Keratinocyte (primary cell): ENCODE results near the gene SIMC1. TPM values are rescaled to one million over a fixed set of nuclear protein-coding genes. Genes with fewer than 3 reads are reported as not detected.
"Not testable (repeated sequence)": the region's sequence is repeated elsewhere in the genome, so short reads cannot be mapped to it uniquely, and the experiment has no call there.

Experiments used
- DNase-seq: peaks from one replicate; pipeline ENCODE4 v3.0.0-alpha.2; 2011; ENCODE audit warnings: low read depth, missing footprints, low spot score
- FAIRE-seq: peaks from 2 replicates; lab custom pipeline; 2011; peaks lifted over from hg19 to GRCh38; lab: Jason Lieb, UNC
- H2AFZ ChIP-seq: 2 replicates; pipeline ENCODE4 v1.6.0; 2012; ENCODE audit warnings: low read length, control low read depth, inconsistent platforms; ENCODE audit not compliant: control insufficient read depth
- H3K27ac ChIP-seq: 2 replicates; pipeline ENCODE4 v1.5.1; 2011; ENCODE audit warnings: low read length; ENCODE audit not compliant: control insufficient read depth, insufficient read depth
- H3K27me3 ChIP-seq: 3 replicates; pipeline ENCODE4 v1.6.0; 2011; ENCODE audit warnings: low read length; ENCODE audit not compliant: control insufficient read depth, insufficient read depth; ENCODE audit errors: extremely low read depth
- H3K36me3 ChIP-seq, 2 experiments: 2 replicates in 1 of 2; 3 replicates in 1 of 2; pipeline ENCODE4 v1.5.1; 2011; ENCODE audit warnings: low read length in 2 of 2, mild to moderate bottlenecking in 1 of 2; ENCODE audit not compliant: control insufficient read depth in 2 of 2, insufficient read depth in 2 of 2; ENCODE audit errors: extremely low read depth in 1 of 2
- H3K4me1 ChIP-seq: 3 replicates; pipeline ENCODE4 v1.5.1; 2011; ENCODE audit warnings: low read length; ENCODE audit not compliant: control insufficient read depth, insufficient read depth; ENCODE audit errors: extremely low read depth
- H3K4me2 ChIP-seq: 3 replicates; pipeline ENCODE4 v1.6.0; 2011; ENCODE audit warnings: low read depth, low read length; ENCODE audit not compliant: control insufficient read depth, insufficient read depth; ENCODE audit errors: extremely low read depth
- H3K4me3 ChIP-seq, 3 experiments: fragments of 200-600 bp in 1 of 3; sonication (generic) in 1 of 3; 2 replicates in 2 of 3; 3 replicates in 1 of 3; pipeline ENCODE4 v1.5.1; 2011 to 2016; ENCODE audit warnings: low read length in 3 of 3, mild to moderate bottlenecking in 3 of 3, control low read depth in 2 of 3, inconsistent platforms in 1 of 3, low read depth in 1 of 3, mixed read lengths in 1 of 3, mixed run types in 1 of 3, moderate library complexity in 1 of 3; ENCODE audit not compliant: control insufficient read depth in 2 of 3, insufficient read depth in 2 of 3; ENCODE audit errors: extremely low read depth in 1 of 3
- H3K79me2 ChIP-seq: 2 replicates; pipeline ENCODE4 v1.6.0; 2012; ENCODE audit warnings: low read length; ENCODE audit not compliant: control insufficient read depth, insufficient read depth
- H3K9ac ChIP-seq: 3 replicates; pipeline ENCODE4 v1.6.0; 2011; ENCODE audit warnings: low read length; ENCODE audit not compliant: control insufficient read depth, insufficient read depth; ENCODE audit errors: extremely low read depth
- H3K9me1 ChIP-seq: 3 replicates; pipeline ENCODE4 v1.6.0; 2011; ENCODE audit warnings: low read length; ENCODE audit not compliant: control insufficient read depth, insufficient read depth; ENCODE audit errors: extremely low read depth
- H3K9me3 ChIP-seq: 2 replicates; pipeline ENCODE4 v1.5.1; 2012; ENCODE audit warnings: low read depth, low read length; ENCODE audit not compliant: control insufficient read depth
- H4K20me1 ChIP-seq: 3 replicates; pipeline ENCODE4 v1.6.0; 2011; ENCODE audit warnings: low read length; ENCODE audit not compliant: control insufficient read depth, insufficient read depth; ENCODE audit errors: extremely low read depth
- CTCF ChIP-seq, 3 experiments: IDR thresholded peaks in 1 of 3; conservative IDR thresholded peaks in 1 of 3; optimal IDR thresholded peaks in 1 of 3; 2 replicates in 2 of 3; 3 replicates in 1 of 3; pipeline versions ENCODE3 to v1.5.1; 2011; ENCODE audit warnings: low read length in 3 of 3, mild to moderate bottlenecking in 3 of 3, moderate library complexity in 2 of 3, control low read depth in 1 of 3, inconsistent platforms in 1 of 3; ENCODE audit not compliant: insufficient read depth in 2 of 3; ENCODE audit errors: extremely low read depth in 1 of 3
- EZH2 ChIP-seq: IDR thresholded peaks from one replicate; pipeline ENCODE4 v1.6.1; 2012; ENCODE audit warnings: inconsistent platforms, mild to moderate bottlenecking, low read length, moderate library complexity
- dilution Hi-C: fragments of 300-500 bp; cut with MboI; formaldehyde crosslinking; loops from one replicate; pipeline ENCODE4 v1.7.0; 2020; ENCODE audit warnings: low sequenced_read_pairs; ENCODE audit not compliant: extremely low pct_ligation_motif_present
- polyA plus RNA-seq, 5 experiments: library from polyadenylated mRNA; depleted of rRNA in 3 of 5; stranded (reverse) in 3 of 5; stranded (forward) in 1 of 5; unstranded in 1 of 5; fragments of >200 nt; gene quantifications; 1 replicate in 1 of 5; 2 replicates in 3 of 5; 3 replicates in 1 of 5; pipeline versions ENCODE4 v1.2.1 to v1.2.3, GENCODE V29; 2011 to 2012; ENCODE audit warnings: missing spikeins in 2 of 5, low read depth in 1 of 5, low replicate concordance in 1 of 5

Gene SIMC1
- polyA plus RNA-seq, 1 donor (not counting 4 experiments of a cell fraction or from before 2014, with no cell fraction given) = 5.2 TPM

GRCh38 chr5:176192094-176192721 lies 46.0 kb upstream of the SIMC1 start:
- Histone ChIP-seq H4K20me1 (no peaks in the 10 kb centered on the region), H3K36me3 (no peaks in the 10 kb centered on the region), H3K4me1 (no peaks in the 10 kb centered on the region), H3K4me3 (no peak overlapping the region), H3K9ac (no peak overlapping the region), H3K27ac (no peak overlapping the region), H3K4me2 (no peak overlapping the region), H3K9me3 (no peaks in the 10 kb centered on the region), H3K9me1 (no peaks in the 10 kb centered on the region), H3K79me2 (no peaks in the 10 kb centered on the region), H2AFZ (no peak overlapping the region), H3K27me3 (peaks cover 8% of the 10 kb centered on the region)
- DNase-seq = no peak
- dilution Hi-C loops = no loop called here
- TF ChIP-seq CTCF (optimal IDR thresholded peaks at IDR 0.05 in 1 of 3, IDR thresholded peaks at IDR 0.05 in 1 of 3, conservative IDR thresholded peaks at IDR 0.05 in 1 of 3; ENCODE audit: extremely low read depth in 1 of 3, insufficient read depth in 2 of 3, low read length in 3 of 3) = no peak
- TF ChIP-seq EZH2 = no peak
- no peak for FAIRE-seq

GRCh38 chr5:176192722-176193117 lies 45.5 kb upstream of the SIMC1 start:
- H2AFZ ChIP-seq, H3K9me1 ChIP-seq, DNase-seq, H3K4me3 ChIP-seq, H3K9ac ChIP-seq, H3K27ac ChIP-seq, H3K36me3 ChIP-seq, H3K79me2 ChIP-seq, H3K9me3 ChIP-seq, H3K27me3 ChIP-seq, H3K4me2 ChIP-seq, FAIRE-seq, H4K20me1 ChIP-seq, H3K4me1 ChIP-seq, dilution Hi-C loops: not testable (repeated sequence)

- H3K79me2 ChIP-seq, H3K9me1 ChIP-seq, H3K27ac ChIP-seq, H3K9ac ChIP-seq, H3K4me3 ChIP-seq, H4K20me1 ChIP-seq, H3K27me3 ChIP-seq, dilution Hi-C loops, H2AFZ ChIP-seq, H3K9me3 ChIP-seq, H3K4me1 ChIP-seq, FAIRE-seq, H3K4me2 ChIP-seq, DNase-seq, H3K36me3 ChIP-seq: not testable (repeated sequence)
These were observed 44.6 kb upstream of the SIMC1 start for GRCh38 chr5:176193636-176194035.

- H3K36me3 ChIP-seq, H3K4me1 ChIP-seq, H3K9ac ChIP-seq, H3K9me3 ChIP-seq, H3K27me3 ChIP-seq, H4K20me1 ChIP-seq, H3K79me2 ChIP-seq, H3K27ac ChIP-seq, H3K9me1 ChIP-seq, H2AFZ ChIP-seq, H3K4me3 ChIP-seq, dilution Hi-C loops, FAIRE-seq, DNase-seq: not testable (repeated sequence)
- peak overlapping the region; percentile 41 for H3K4me2 ChIP-seq
These were observed 43.8 kb upstream of the SIMC1 start for GRCh38 chr5:176194238-176195083.
